Thyroid gland (tissue), 4 donors: ENCODE measurements around the gene REN.

Experiments used
- CTCF ChIP-seq, 6 experiments: fragments of 200-600 bp in 3 of 6; fragments of 450-650 bp in 3 of 6; sonication (generic) in 3 of 6; IDR thresholded peaks; one replicate each; pipeline ENCODE4 v1.5.1; 2016 to 2019; ENCODE audit warnings: antibody characterized with exemption in 6 of 6, mild to moderate bottlenecking in 2 of 6, inconsistent platforms in 1 of 6, moderate library complexity in 1 of 6
- POLR2A ChIP-seq, 2 donors: fragments of 450-650 bp; IDR thresholded peaks; one replicate each; pipeline ENCODE4 v1.6.1; 2017; ENCODE audit warnings: antibody characterized with exemption in 2 of 2, mild to moderate bottlenecking in 2 of 2, moderate library complexity in 1 of 2

- no peak for TF ChIP-seq CTCF (IDR thresholded peaks at IDR 0.05)
- no peak for TF ChIP-seq POLR2A (IDR thresholded peaks at IDR 0.05)
Observed at GRCh38 chr1:204112876-204113730, 53.0 kb downstream of the REN start.
